Measurements from ENCODE around the gene RBFOX2. TPM values are rescaled to one million over a fixed set of nuclear protein-coding genes. Genes with fewer than 3 reads are reported as not detected.
A peak's percentile ranks its signal among the peaks of the same experiment; 100 is the strongest.

The RBFOX2 gene
- total RNA-seq, 1 donor, result 187 TPM

DNA sequence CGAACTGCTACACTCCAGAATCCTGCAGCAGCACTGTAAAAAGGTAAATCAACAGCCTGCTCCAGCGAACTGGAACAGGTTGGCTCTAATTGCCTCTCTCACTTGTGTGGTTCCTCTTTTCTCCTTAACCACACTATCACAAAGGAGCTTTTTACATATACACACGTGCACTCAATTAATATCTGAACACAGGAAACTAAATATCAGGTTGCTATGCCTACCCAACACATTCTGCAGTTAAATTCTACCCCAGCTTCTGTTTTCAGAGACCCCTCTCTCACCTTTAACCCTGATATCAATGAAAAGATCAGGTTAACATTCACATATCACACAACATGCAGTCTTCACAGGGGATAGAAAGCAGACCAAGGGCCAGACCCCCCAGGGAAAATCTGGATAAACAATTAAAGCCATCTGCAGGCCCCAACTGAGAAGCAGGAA lies 11.0 kb downstream of the RBFOX2 start:
- DNase-seq (ENCODE audit: low read depth), result no peak
- H3K4me3 ChIP-seq (ENCODE audit: low read depth, low read length), result no peak overlapping the region
- TF ChIP-seq, protein P1, sequence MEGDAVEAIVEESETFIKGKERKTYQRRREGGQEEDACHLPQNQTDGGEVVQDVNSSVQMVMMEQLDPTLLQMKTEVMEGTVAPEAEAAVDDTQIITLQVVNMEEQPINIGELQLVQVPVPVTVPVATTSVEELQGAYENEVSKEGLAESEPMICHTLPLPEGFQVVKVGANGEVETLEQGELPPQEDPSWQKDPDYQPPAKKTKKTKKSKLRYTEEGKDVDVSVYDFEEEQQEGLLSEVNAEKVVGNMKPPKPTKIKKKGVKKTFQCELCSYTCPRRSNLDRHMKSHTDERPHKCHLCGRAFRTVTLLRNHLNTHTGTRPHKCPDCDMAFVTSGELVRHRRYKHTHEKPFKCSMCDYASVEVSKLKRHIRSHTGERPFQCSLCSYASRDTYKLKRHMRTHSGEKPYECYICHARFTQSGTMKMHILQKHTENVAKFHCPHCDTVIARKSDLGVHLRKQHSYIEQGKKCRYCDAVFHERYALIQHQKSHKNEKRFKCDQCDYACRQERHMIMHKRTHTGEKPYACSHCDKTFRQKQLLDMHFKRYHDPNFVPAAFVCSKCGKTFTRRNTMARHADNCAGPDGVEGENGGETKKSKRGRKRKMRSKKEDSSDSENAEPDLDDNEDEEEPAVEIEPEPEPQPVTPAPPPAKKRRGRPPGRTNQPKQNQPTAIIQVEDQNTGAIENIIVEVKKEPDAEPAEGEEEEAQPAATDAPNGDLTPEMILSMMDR (IDR thresholded peaks at IDR 0.05; ENCODE audit: insufficient read depth, low read length), result no peak

DNA sequence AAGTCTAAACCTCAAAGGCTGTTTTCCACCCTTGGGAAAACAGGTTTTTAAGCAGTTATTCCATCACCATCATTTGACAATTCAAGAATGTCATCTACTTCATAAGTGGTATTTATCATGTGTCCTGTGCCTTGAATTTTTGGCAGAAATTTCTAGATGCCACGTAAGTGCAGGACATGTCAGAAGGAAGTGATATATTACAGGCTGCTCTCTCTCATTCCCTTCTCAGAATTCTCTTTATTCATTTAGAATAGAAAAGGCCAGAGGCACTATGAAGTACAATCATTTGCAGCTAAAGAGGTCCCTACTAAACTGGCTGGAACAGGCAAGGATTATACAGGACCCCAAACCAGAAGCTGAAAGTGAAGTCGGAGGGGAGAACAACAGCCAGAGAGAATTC lies 11.9 kb downstream of the RBFOX2 start:
- TF ChIP-seq, protein P1 (IDR thresholded peaks at IDR 0.05; ENCODE audit: insufficient read depth, low read length), result no peak
- no peak overlapping the region for H3K4me3 ChIP-seq (ENCODE audit: low read depth, low read length)
- DNase-seq (ENCODE audit: low read depth), result peak; percentile 56

DNA sequence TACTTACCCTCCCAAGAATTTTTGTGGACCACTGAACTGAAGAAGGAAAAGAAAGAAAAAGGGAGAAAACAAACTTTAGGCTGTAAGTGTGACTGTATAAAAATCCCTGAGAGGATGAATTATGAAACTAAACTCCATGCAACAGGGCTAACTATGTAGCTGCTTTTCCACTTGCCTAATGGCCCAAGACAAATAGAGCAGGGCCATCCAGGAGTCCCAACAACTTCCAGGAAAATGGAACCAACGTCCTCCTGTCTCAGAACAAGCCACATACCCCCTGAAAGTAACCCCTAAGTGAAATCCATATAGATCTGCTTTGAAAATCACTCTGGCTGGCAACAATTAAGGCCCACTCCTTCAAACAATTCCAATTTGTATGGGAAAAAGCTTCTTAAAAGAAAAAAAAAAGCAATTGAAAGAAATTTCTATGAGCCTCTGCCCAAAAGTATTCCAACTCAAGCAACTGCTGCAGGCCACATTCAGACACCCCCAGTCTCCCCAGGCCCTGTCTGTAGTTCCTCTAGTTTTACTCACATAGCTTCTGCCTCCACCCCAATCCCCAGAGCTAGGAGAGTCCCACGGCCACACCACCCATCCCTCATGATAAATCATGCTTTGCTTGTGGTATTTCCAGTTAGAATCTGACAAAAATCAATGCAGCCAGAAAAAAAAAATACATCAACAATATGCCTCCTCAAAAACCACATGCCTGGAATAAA lies 12.7 kb downstream of the RBFOX2 start:
- TF ChIP-seq, protein P1 (IDR thresholded peaks at IDR 0.05; ENCODE audit: insufficient read depth, low read length), result no peak
- DNase-seq (ENCODE audit: low read depth), result no peak
- no peak overlapping the region for H3K4me3 ChIP-seq (ENCODE audit: low read depth, low read length)

DNA sequence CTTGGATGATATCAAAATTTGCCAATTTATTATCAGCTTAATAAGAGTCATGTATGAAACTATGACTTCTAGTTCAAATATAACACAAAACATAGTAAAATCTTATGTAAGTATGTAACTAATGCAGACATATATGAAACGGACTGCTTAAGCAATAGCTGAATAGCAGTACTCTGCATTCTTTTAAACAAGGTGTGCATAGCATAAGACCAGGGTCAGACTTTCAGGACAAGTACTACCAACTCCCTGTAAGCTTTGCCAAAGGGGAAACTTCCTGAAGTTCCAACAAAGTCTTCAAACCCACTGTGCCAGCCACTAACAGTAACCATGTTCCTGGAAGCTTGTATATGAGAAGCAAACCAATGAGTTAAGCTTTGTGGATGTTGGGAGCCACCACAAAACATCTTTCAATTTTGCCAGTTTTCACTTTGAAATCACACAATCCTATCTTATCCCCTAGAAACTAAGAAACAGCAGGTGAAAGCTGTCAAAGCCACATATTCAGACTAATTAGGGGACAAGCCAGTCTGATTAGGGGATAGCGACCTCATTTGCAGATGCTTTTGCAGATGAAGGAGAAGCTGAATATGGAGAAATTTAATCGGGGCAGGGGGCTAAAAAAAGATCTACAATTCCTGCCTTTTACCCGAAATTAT lies 13.3 kb downstream of the RBFOX2 start:
- no peak for DNase-seq (ENCODE audit: low read depth)
- TF ChIP-seq, protein P1 (IDR thresholded peaks at IDR 0.05; ENCODE audit: insufficient read depth, low read length), result no peak
- H3K4me3 ChIP-seq (ENCODE audit: low read depth, low read length), result no peak overlapping the region

DNA sequence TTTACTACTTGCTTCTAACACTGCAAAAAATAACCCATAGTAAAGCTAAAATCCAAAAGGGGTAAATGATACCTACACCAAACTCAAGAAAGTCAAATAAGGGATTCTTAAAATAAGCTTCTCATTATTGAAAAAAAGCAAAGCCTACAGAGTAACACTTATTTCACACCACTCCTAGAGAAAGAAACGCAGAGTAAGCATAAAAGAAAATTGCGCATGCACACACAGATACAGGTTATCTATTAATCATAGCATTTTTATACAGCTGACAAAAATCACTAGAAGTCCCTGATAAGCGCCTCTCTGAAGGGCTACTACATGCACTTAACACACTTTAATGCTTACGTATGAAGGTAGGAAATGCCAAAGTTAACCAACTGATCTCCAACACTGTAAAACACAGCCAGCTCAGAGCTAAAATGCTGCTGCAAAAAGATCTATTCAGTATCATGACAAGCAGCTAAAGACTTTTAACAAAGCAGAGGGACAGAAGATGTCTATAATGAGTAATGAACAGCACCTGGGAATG lies 14.0 kb downstream of the RBFOX2 start:
- DNase-seq (ENCODE audit: low read depth), result no peak
- no peak overlapping the region for H3K4me3 ChIP-seq (ENCODE audit: low read depth, low read length)
- TF ChIP-seq, protein P1 (IDR thresholded peaks at IDR 0.05; ENCODE audit: insufficient read depth, low read length), result no peak

DNA sequence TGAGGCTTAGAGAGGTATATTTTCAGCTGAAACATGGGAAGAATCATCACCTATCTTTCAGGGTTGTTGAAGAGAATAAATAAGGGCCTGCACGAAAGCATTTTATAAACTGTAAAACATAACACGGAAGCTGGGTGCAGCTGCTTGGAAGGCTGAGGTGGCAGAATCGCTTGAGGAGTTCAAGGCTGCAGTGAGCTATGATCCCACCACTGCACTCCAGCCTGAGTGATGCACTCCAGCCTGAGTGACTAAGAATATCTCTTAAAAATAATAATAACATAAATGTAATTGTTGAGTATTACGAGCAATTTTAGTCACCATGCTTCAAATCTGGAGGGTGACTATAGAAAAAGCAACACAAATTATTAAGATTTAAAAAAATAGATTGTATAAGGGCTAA lies 16.3 kb downstream of the RBFOX2 start:
- no peak for DNase-seq (ENCODE audit: low read depth)
- TF ChIP-seq, protein P1 (IDR thresholded peaks at IDR 0.05; ENCODE audit: insufficient read depth, low read length), result no peak

More for the DNA sequence above, 16.3 kb downstream of the RBFOX2 start:
- no peak overlapping the region for H3K4me3 ChIP-seq (ENCODE audit: low read depth, low read length)
